HG02885 (cell line): ENCODE measurements around the gene GNPAT.

Experiments used
- ATAC-seq: cut with Tn5 transposase; IDR thresholded peaks from one replicate; pipeline ENCODE4 v1.9.1; 2021; ENCODE audit warnings: mild to moderate bottlenecking; ENCODE audit not compliant: unreplicated experiment, poor library complexity

Gene GNPAT

GRCh38 chr1:231240883-231241735 is at the start of gene GNPAT:
Gene GNPAT, plus strand, starts transcription at chr1:231241212. Its CDS starts 167 bp downstream, at chr1:231241379.
- ATAC-seq = peak; percentile 95

DNA sequence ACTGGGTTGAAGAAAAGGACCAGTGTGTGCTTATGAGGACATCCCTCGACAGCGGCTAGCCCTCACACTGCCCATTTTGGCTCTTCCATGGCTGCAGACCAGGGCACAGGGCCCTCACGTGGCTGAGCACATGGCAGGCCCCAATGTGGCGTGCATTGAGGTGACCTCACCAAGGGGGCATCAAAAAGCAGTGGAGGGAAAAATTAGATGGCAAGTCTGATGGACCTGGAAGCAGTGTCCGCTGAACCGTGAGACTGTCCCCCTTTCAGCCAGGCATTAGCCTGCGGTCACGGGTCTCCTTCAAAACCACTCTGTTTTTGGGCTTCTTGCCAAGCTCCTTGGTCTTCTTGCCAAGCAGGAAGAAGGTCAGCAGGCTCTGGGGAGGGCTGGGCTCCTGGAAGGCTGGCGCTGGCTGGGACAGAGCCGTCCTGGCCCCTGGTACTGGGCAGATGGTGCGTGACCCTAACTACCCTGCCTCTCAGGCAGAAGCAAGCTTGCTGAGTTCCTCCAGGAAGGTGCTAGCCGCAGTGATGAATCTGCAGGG is 48.3 kb upstream of the GNPAT start:
- ATAC-seq = no peak

GRCh38 chr1:231193710-231194340 is 47.2 kb upstream of the GNPAT start:
- ATAC-seq = no peak

DNA sequence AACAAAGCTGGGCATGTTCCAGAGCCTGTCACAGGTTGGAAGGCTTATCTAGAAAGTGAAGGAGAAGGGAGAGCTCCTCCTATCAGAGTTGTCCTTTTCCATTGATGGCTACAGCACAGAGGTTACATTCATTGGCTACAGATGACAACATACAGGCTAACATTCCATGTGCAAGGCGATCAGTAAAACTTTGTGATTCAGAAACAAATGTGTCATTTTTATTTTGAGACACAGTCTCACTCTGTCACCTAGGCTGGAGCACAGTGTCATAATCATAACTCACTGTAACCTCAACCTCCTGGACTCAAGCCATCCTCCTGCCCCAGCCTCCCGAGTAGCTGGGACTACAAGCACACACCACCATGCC is 46.6 kb upstream of the GNPAT start:
- ATAC-seq = no peak

- ATAC-seq = no peak
These were observed 46.0 kb upstream of the GNPAT start for GRCh38 chr1:231194843-231195516.

DNA sequence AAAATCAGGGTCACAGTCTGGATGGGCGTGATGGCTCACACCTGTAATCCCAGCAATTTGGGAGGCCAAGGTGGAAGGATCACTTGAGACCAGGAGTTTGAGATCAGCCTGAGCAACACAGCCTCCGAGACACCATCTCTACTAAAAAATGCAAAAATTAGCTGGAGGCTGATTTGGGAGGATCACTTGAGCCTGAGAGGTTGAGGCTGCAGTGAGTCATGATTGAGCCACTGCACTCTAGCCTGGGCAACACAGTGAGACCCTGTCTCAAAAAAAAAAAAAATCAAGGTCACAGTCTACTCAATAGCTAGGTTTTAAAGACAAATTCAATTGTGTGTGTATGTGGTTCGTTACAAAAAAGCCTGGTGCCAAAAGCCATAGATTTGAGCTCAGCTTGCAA is 44.7 kb upstream of the GNPAT start:
- no peak for ATAC-seq

GRCh38 chr1:231196728-231197127 is 44.3 kb upstream of the GNPAT start:
- ATAC-seq = no peak

- no peak for ATAC-seq
These were observed 41.1 kb upstream of the GNPAT start for GRCh38 chr1:231199868-231200267.

DNA sequence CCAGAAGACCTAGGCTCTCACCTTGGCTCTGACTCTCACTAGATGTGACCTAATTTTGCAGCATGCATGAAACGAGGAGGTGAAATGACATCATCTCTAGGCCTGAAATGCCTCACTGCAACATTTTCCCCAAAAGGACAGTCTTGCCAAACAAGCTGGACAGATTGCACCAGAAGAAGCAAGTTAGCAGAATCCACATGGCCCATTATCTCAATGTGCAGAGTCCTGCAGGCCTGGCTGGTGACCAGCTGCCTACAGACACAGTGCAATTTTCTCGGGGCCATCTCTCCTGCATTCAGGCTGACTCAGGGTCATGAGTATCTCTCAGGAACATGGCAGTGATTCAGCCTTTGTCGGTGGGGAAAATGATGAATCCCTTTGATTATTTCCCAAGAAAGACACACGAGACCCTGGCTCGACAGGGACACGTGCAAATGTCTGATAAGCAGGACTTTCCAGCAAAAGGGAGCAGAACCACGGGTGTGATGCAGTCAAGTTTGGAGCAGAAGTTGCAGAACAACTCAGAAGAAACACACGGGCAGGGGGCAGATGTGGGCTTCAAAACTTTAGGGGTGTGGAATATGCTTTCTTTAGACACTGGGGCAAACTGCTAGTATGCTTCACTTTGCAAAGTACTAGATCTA is 40.5 kb upstream of the GNPAT start:
- no peak for ATAC-seq

GRCh38 chr1:231201375-231201978 is 39.5 kb upstream of the GNPAT start:
- no peak for ATAC-seq

DNA sequence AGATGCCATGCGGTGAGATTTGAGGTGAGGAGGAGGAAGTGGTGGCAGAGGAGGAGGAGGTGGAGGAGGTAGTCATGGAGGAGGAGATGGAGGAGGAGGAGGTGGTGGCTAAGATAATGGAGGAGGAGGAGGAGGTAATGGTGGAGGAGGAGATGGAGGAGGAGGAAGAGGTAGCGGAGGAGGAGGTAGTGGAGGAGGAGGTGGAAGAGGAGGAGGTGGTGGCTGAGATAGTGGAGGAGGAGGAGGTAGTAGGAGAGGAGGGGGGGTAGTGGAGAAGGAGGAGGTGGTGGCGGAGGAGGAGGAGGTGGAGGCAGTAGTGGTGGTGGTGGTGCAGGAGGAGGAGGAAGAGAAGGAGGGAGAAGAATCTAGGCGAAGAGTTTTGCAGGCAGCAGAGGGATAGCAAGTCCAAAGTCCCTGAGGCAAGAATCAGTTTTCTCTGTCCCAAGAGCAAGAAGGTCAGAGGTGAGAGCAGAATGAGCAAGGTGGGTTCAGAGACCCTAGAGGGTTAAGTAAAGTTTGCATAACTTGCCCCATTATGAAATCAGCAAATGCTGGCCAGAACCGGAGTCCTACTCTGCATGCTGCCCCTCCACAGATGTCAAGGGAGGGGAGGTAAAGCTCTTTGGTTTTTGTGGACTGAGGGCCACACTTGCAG is 38.9 kb upstream of the GNPAT start:
- no peak for ATAC-seq

- ATAC-seq = no peak
These were observed 37.6 kb upstream of the GNPAT start for GRCh38 chr1:231203259-231204057.

DNA sequence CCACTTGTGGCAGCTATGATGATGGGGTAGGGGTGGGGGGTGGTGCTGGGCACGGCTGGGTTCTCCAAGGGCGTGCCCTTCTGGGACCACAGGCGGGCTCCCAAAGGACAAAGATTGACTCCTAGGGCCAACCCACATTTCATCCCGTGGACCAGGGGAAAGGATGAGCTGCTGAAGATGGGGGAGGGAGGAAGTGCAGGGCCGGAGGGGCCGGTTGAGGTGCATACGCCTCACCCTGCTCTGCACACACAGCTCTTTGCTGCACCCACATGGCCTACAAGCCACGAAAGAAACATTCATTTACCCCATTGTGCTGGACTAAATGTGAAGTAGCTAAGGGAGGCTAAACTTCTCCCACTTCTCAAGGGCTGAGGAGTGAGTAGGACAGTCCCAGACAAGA is 34.2 kb upstream of the GNPAT start:
- no peak for ATAC-seq

DNA sequence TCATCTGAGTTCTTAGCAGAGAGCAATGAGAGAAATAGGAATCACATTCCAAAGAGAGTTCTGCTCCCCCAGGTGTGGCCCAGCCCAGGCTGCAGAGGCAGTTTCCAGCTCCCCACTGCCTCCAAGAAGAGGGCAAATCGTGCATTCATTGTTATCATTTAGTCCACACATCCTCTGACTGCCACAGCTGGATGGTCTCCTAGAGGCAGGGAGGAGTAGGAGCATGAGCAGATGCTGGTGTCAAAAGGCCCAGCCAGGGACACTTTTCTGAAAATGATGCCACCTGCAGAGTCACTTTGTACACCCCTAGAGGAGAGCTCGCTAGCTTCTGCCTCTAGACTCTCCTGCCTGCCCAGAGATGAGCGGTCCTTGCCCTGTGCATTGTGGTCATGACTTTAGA is 33.6 kb upstream of the GNPAT start:
- ATAC-seq = no peak

- no peak for ATAC-seq
These were observed 32.0 kb upstream of the GNPAT start for GRCh38 chr1:231208980-231209379.

DNA sequence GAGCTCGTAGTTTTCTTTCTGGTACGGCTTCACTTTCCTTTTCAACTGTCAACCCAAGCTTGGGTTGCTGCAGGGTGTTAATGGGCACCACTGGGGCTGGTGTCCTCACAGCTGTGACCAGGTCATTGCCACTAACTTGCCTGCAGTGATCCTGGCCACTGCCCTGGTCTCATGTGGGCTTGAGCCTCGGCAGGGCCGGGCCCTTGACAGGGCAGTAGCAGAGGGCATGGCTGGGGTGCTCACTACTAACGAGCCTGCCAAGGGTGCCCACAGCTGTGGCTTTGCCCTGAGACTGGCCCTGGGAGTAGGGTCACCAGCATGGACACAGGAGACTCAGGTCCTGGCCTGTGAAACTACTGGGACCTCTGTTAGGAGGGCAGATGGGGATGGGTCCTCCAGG is 31.5 kb upstream of the GNPAT start:
- no peak for ATAC-seq

DNA sequence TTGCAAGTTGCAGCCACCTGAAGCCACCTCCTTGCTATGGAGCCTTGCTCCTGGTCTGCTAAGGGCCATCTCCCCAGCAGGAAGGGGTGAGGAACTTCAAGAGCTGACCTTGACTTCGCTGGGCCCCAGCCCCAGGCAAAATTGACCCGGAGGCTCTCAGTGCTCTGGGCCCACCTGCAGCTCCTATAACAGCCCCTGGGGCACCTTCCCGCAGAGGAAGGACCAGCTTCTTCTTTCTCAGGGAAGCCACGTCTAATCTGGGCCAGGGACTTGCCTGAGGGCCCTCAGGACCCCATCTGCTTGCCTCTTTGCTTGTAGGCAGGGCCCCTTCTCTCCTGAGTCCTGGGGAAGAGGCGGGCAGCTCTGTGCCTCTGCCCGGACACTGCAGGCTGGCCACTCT is 30.9 kb upstream of the GNPAT start:
- no peak for ATAC-seq

GRCh38 chr1:231211005-231211857 is 29.8 kb upstream of the GNPAT start:
- ATAC-seq = peak; percentile 86
